B cell (primary cell): ENCODE measurements around the gene HERPUD1. TPM values are rescaled to one million over a fixed set of nuclear protein-coding genes. Genes with fewer than 3 reads are reported as not detected.

Experiments used
- ATAC-seq: fragments of 200-7000 bp; cut with Tn5 transposase; one replicate; pipeline ENCODE4 v1.10.0; 2021; ENCODE audit warnings: low read depth, mild to moderate bottlenecking, moderate number of reproducible peaks, moderate library complexity
- CTCF ChIA-PET: fragments of 350-600 bp; sonication (Branson Sonifier 250); formaldehyde crosslinking; loops from one replicate; lab custom pipeline; 2021; ENCODE audit warnings: antibody characterized with exemption, inconsistent platforms; lab: Charles Lee
- POLR2A ChIA-PET: fragments of 350-600 bp; sonication (Branson Sonifier 250); formaldehyde crosslinking; loops from one replicate; lab custom pipeline; 2021; ENCODE audit warnings: antibody characterized with exemption; lab: Charles Lee
- DNase-seq: peaks from one replicate; pipeline ENCODE4 v3.0.0; 2013
- H2AFZ ChIP-seq: 2 replicates; pipeline ENCODE4 v1.6.1; 2012; ENCODE audit warnings: mild to moderate bottlenecking, low read depth, low read length; ENCODE audit not compliant: insufficient read depth, poor library complexity, severe bottlenecking
- H3K27ac ChIP-seq, 2 donors: 1 replicate in 1 of 2; 2 replicates in 1 of 2; pipeline ENCODE4 v1.5.1; 2012 to 2013; ENCODE audit warnings: low read length in 2 of 2, mild to moderate bottlenecking in 2 of 2, moderate library complexity in 1 of 2
- H3K27me3 ChIP-seq, 4 experiments: fragments of 200-600 bp in 1 of 4; sonication (generic) in 1 of 4; replicated peaks in 1 of 4; 1 replicate in 2 of 4; 2 replicates in 2 of 4; pipeline versions ENCODE4 v1.6.1 to v1.7.0; 2013 to 2016; ENCODE audit warnings: low read length in 3 of 4, mild to moderate bottlenecking in 2 of 4, mixed read lengths in 1 of 4, moderate library complexity in 1 of 4; ENCODE audit not compliant: insufficient read depth in 4 of 4, control insufficient read depth in 3 of 4; ENCODE audit errors: control extremely low read depth in 1 of 4
- H3K36me3 ChIP-seq, 2 experiments: replicated peaks in 1 of 2; 1 replicate in 1 of 2; 2 replicates in 1 of 2; pipeline versions ENCODE4 v1.6.1 to v1.7.1; 2013; ENCODE audit warnings: low read length in 1 of 2; ENCODE audit not compliant: insufficient read depth in 2 of 2, control insufficient read depth in 1 of 2; ENCODE audit errors: control extremely low read depth in 1 of 2, extremely low read depth in 1 of 2
- H3K4me1 ChIP-seq, 2 donors: fragments of 200-600 bp in 1 of 2; sonication (generic) in 1 of 2; 1 replicate in 1 of 2; 2 replicates in 1 of 2; pipeline versions ENCODE4 v1.5.1 to v1.6.1; 2013 to 2017; ENCODE audit warnings: low read length in 2 of 2; ENCODE audit not compliant: control insufficient read depth in 2 of 2, insufficient read depth in 2 of 2
- H3K4me2 ChIP-seq: replicated peaks from 2 replicates; pipeline ENCODE3; 2012; ENCODE audit warnings: mild to moderate bottlenecking, low read depth, low read length; ENCODE audit not compliant: poor library complexity, severe bottlenecking
- H3K4me3 ChIP-seq, 5 experiments: fragments of 200-600 bp in 1 of 5; sonication (generic) in 1 of 5; 1 replicate in 3 of 5; 2 replicates in 2 of 5; pipeline versions ENCODE4 v1.5.1 to v1.7.0; 2011 to 2016; ENCODE audit warnings: low read length in 4 of 5, mild to moderate bottlenecking in 4 of 5, low read depth in 2 of 5, control low read depth in 1 of 5, moderate library complexity in 1 of 5; ENCODE audit not compliant: insufficient read depth in 1 of 5; ENCODE audit errors: control extremely low read depth in 1 of 5, extremely low read depth in 1 of 5
- H3K79me2 ChIP-seq: fragments of 200-600 bp; sonication (generic); one replicate; pipeline ENCODE4 v1.6.0; 2016; ENCODE audit warnings: low read length; ENCODE audit not compliant: control insufficient read depth, insufficient read depth
- H3K9ac ChIP-seq: fragments of 200-600 bp; sonication (generic); 2 replicates; pipeline ENCODE4 v1.6.1; 2017; ENCODE audit warnings: mild to moderate bottlenecking, low read length, moderate library complexity
- H3K9me3 ChIP-seq, 3 donors: one replicate each; pipeline versions ENCODE4 v1.6.1 to v1.7.1; 2013; ENCODE audit warnings: low read length in 2 of 3; ENCODE audit not compliant: control insufficient read depth in 2 of 3, insufficient read depth in 1 of 3; ENCODE audit errors: control extremely low read depth in 1 of 3
- H4K20me1 ChIP-seq: 2 replicates; pipeline ENCODE4 v1.6.0; 2012; ENCODE audit warnings: mild to moderate bottlenecking, low read length; ENCODE audit not compliant: insufficient read depth, control insufficient read depth, poor library complexity, severe bottlenecking
- H3K27ac Mint-ChIP-seq: one replicate; pipeline ENCODE4 v1.8.0; 2021; ENCODE audit warnings: mixed read lengths
- H3K27me3 Mint-ChIP-seq: one replicate; pipeline ENCODE4 v1.8.0; 2021; ENCODE audit warnings: mixed read lengths
- H3K4me1 Mint-ChIP-seq: one replicate; pipeline ENCODE4 v1.8.0; 2021; ENCODE audit warnings: mixed read lengths
- H3K4me3 Mint-ChIP-seq: one replicate; pipeline ENCODE4 v1.8.0; 2021; ENCODE audit warnings: mixed read lengths
- H3K9me3 Mint-ChIP-seq: one replicate; pipeline ENCODE4 v1.8.0; 2022; ENCODE audit warnings: mixed read lengths; ENCODE audit not compliant: insufficient read depth
- EZH2 ChIP-seq: IDR thresholded peaks from 2 replicates; pipeline ENCODE4 v1.6.1; 2012; ENCODE audit warnings: borderline replicate concordance, low read depth, mild to moderate bottlenecking, moderate library complexity, low read length; ENCODE audit not compliant: insufficient read depth, poor library complexity, severe bottlenecking
- WGBS: methylation state at CpG from one replicate; pipeline ENCODE4 v1.1.5; 2013; ENCODE audit warnings: missing lambda C conversion rate; ENCODE audit not compliant: insufficient coverage; 5-methylcytosine and 5-hydroxymethylcytosine counted together
- intact Hi-C: fragments of 100-400 bp; cut with micrococcal nuclease; formaldehyde crosslinking; loops from one replicate; pipeline ENCODE4 v1.10.0; 2022
- polyA plus RNA-seq: library from polyadenylated mRNA; depleted of rRNA; stranded (reverse); fragments of >200 nt; gene quantifications from 2 replicates; pipeline ENCODE4 v1.2.3, GENCODE V29; 2012
- total RNA-seq, 2 donors: library from RNA; stranded (reverse); fragments of 120-200 nt in 1 of 2; gene quantifications; 1 replicate in 1 of 2; 2 replicates in 1 of 2; pipeline versions ENCODE4 v1.2.3 to v1.2.4, GENCODE V29; 2013 to 2022
- TF ChIP-seq, protein P1 (sequence below): fragments of 200-600 bp; IDR thresholded peaks from one replicate; pipeline ENCODE4 v1.8.0; 2022; ENCODE audit warnings: antibody characterized with exemption, mild to moderate bottlenecking

The HERPUD1 gene
- total and polyA plus RNA-seq, 2 donors (not counting 1 experiment from before 2014, with no cell fraction given): 273 to 1,041 TPM

- Histone ChIP-seq H3K9me3 (no peaks in the 10 kb centered on the region), H3K27me3 (no peaks in the 10 kb centered on the region), H3K4me3 (no peak overlapping the region), H3K9ac (no peak overlapping the region), H3K27ac (peak overlapping the region; percentile 98 to 100), H3K79me2 (no peaks in the 10 kb centered on the region), H3K4me1 (peaks cover 79 to 96% of the 10 kb centered on the region in 2 donors), H3K4me2 (peak overlapping the region; percentile 79), H4K20me1 (no peaks in the 10 kb centered on the region), H3K36me3 (no peaks in the 10 kb centered on the region), H2AFZ (no peak overlapping the region)
- CTCF ChIA-PET: interaction anchor here (1.1 to 1.4 kb wide), 2 partner anchors 15 to 49 kb away, joined by 4 read pairs; no protein-coding TSS in a partner anchor
- intact Hi-C loops: loop anchor here (10.0 kb wide), 1 partner anchor 311 kb away; the partner anchor contains the start of gene MT2A
- TF ChIP-seq, protein P1, sequence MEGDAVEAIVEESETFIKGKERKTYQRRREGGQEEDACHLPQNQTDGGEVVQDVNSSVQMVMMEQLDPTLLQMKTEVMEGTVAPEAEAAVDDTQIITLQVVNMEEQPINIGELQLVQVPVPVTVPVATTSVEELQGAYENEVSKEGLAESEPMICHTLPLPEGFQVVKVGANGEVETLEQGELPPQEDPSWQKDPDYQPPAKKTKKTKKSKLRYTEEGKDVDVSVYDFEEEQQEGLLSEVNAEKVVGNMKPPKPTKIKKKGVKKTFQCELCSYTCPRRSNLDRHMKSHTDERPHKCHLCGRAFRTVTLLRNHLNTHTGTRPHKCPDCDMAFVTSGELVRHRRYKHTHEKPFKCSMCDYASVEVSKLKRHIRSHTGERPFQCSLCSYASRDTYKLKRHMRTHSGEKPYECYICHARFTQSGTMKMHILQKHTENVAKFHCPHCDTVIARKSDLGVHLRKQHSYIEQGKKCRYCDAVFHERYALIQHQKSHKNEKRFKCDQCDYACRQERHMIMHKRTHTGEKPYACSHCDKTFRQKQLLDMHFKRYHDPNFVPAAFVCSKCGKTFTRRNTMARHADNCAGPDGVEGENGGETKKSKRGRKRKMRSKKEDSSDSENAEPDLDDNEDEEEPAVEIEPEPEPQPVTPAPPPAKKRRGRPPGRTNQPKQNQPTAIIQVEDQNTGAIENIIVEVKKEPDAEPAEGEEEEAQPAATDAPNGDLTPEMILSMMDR: no peak
- TF ChIP-seq EZH2: no peak
- H3K27me3 Mint-ChIP-seq: no peaks in the 10 kb centered on the region
- 96% methylated on average over 9 of the region's 13 CpGs for WGBS
- POLR2A ChIA-PET: interaction anchor here (0.6 to 6.9 kb wide), 3 partner anchors 14 to 16 kb away, joined by 4 to 108 read pairs (median 76); partner anchors contain the start of gene HERPUD1
- ATAC-seq (no peak), DNase-seq (no peak)
- peak overlapping the region; percentile 64 for H3K4me3 Mint-ChIP-seq
- peaks cover 93% of the 10 kb centered on the region for H3K4me1 Mint-ChIP-seq
- H3K9me3 Mint-ChIP-seq: peaks cover under 1% of the 10 kb centered on the region
- peak overlapping the region; percentile 99 for H3K27ac Mint-ChIP-seq
Measured at GRCh38 chr16:56915336-56916119, 16.4 kb upstream of the HERPUD1 start.
